GM19023 (cell line): ENCODE data around the gene ISCA1.
"Not testable (repeated sequence)": the region's sequence is repeated elsewhere in the genome, so short reads cannot be mapped to it uniquely, and the experiment has no call there.

ENCODE experiments used
- ATAC-seq: cut with Tn5 transposase; IDR thresholded peaks from one replicate; pipeline ENCODE4 v1.9.1; 2021; ENCODE audit warnings: mild to moderate bottlenecking, moderate library complexity; ENCODE audit not compliant: unreplicated experiment

Gene ISCA1

GRCh38 chr9:86282077-86282978, at the start of gene ISCA1:
Gene ISCA1 (minus strand): TSS chr9:86282538. CDS start chr9:86282458, 80 bp downstream.
- ATAC-seq, result peak; percentile 88

DNA sequence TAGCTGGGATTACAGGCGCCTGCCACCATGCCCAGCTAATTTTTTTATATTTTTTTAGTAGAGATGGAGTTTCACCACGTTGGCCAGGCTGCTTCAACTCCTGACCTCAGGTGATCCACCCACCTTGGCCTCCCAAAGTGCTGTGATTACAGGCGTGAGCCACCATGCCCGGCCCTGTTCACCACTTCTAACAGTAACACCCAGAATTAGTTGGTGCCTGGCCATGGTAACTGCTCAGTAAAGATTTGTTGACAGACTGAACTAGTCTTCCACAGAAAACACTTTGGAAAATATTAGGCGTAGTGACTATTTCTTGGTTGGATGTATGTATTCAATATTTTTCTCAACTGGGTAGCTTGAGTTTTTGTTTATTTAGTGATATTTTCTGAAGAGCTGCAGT, 47.8 kb upstream of the ISCA1 start:
- no peak for ATAC-seq

- no peak for ATAC-seq
Measured at GRCh38 chr9:86329649-86330048, 47.3 kb upstream of the ISCA1 start.

DNA sequence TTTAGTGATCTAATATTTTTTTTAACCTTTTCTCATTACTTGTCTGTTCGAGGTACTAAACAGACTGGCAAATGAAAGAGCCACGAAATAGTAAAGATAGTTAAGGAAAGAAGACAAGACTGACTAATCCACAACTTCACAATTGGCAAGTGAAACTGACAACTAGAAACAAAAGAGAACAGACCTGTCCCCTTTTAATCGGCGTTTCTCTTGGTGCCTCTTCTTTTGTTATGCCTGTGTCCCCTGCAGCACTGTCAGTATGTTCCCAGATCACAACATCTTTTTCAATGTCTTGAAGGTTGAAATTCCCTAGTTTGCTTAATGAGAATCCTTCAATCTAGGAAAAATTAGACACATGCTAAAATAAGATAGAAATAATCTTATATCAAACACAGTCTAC, 45.8 kb upstream of the ISCA1 start:
- no peak for ATAC-seq

GRCh38 chr9:86326536-86326935, 44.2 kb upstream of the ISCA1 start:
- no peak for ATAC-seq

- ATAC-seq, result no peak
Measured at GRCh38 chr9:86324901-86325300, 42.6 kb upstream of the ISCA1 start.

DNA sequence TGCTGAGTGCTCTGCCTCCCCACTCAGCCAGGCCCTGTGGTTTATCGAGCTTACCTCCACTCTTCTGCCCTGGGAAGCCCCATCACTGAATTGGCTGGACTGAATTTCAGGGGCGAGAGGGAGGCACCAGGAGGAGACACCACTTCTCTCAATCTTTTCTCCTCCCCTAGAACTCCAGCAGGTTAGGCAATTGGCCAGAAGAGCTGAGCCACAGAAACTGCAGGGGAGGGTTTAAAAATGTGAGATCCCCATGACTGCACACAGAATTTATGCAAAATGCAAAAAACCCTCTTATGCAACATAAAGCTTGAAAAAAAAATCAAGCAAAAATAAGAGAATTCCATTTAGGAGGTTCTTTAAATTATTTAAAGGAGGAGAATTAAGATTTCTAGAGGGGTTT, 42.0 kb upstream of the ISCA1 start:
- no peak for ATAC-seq

DNA sequence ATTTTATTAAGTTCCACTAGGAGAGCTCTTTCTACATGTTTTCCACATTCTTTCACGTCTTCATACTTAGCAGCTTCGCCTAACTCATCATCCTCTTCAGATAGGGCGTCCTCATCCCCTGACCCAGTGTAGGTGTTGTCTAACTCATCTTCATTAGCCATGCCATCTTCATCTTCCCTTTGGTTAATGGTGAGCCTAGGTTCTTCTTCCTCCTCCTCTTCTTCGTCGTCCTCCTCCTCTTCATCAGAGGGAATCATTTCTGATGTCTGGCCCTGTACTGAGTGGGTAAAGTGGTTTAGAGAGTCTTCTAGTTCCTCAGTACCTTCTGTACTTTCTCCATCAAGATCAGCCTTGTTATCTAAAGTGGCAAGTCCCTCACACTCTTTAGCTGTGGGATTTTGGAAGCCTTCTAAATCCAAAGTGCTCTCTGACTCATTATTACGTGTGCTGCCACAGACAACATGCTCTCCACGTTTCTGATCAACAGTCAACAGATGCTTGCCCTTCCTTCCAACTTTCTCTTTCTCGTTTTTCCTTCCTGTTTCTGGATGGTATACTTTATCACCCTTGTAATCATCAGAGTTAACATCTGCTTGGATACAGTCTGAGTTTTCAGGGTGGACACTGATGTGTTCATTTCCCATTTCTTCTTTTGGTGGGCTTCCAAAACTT, 40.8 kb upstream of the ISCA1 start:
- ATAC-seq, result no peak

DNA sequence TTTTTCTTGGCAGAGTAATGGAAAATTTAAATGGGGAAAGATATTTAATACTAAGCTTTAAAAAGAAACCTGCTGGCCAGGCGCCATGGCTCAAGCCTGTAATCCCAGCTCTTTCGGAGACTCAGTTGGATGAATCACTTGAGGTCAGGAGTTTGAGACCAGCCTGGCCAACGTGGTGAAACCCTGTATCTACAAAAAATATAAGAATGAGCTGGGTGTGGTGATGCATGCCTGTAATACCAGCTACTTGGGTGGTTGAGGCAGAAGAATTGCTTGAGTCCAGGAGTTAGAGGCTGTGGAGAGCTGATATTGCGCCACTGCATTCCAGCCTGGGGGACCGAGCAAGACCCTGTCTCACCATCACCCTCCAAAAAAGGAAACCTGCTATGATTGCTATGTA, 39.0 kb upstream of the ISCA1 start:
- ATAC-seq, result no peak

- ATAC-seq, result no peak
Measured at GRCh38 chr9:86318187-86318586, 35.8 kb upstream of the ISCA1 start.

GRCh38 chr9:86315078-86315477, 32.7 kb upstream of the ISCA1 start:
- ATAC-seq, result no peak

- not testable (repeated sequence) for ATAC-seq
Measured at GRCh38 chr9:86312959-86313358, 30.6 kb upstream of the ISCA1 start.

DNA sequence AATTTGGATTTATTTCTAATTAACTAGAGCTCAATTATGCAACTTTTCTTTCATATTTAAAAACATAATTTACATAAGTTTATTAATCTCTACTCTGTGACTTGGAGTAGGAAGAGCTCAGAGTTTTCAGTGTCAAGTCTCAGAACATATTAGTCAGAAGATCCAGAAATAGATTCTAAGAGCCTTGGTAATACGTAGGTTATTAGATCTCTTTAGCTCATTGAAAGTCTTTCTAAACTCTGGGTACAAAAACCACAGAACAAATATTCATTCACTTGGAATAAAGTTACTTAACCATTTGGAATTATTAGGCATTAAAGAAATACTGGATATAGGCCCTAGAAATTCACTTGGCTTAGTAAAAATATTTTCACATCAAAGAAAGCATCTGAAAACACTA, 26.3 kb upstream of the ISCA1 start:
- ATAC-seq, result no peak

DNA sequence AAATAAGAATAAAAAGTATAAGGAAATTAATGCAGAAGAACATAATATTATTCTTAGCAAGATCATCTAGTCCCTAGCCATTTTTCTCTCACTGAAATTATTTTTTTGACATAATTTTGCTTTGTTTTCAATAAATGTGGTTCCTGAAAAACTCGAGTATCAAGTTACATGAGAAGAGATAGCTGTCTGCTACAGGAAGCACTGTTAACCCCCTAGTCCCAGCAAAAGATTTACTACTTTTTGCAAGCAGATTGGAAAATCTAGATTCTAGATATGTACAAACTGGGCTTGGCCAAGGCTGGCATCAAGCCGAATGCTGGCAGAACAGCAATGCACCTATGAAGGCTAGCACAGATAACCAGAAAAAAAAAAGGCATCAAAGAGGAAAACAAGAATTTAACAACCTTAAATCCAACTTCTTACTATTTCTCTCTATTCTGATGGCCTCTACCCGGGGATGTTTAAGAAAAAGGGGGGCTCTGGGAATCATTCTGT, 21.9 kb upstream of the ISCA1 start:
- no peak for ATAC-seq

DNA sequence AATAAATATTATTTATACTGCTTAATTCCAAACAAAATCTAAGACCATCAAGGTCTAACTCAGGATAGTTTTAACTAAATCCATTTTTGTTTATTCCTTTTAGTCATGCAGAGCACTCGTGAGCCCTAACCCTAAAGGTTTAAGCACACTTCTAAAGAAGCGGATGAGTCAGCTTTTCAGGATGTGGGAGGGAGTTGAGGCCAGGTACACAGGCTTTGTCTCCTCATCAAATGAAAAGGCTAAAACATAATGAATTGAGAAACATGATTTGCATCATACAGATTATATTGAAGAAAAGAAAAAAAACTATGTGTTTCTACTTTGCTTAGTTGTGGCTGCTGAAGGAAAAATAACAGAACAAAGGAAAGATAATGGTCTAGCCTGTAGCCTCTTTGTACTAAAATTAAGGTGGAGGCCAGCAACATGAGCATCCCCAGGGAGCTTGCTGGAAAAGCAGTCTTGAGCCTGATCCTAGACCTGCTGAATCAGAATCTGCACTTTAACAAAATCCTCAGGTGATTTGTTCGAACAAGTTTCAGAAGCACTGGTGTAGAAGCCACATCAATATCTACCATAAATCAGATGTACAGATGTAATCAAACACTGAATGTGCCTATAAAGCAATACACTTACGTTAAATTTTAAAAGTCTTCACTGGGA, 21.1 kb upstream of the ISCA1 start:
- ATAC-seq, result no peak

DNA sequence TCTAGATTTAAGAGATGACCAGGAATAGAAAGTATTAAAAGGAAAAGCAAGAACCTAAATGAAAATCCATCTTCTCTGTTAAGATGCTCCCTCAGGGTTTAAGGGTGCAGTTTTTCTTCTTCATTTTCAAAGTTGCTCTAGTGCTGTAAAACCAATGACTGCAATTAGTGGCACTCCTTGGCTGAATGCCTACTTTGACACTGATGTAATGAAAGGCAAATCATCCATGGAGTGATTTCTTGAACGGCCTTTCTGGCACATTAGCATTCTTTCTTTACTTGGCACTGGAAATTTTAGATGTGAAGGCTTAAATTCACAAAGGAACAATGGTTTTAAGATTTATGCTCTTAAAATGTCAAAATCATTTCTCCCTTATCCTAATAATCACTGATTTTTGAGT, 19.3 kb upstream of the ISCA1 start:
- ATAC-seq, result no peak

- no peak for ATAC-seq
Measured at GRCh38 chr9:86300701-86301100, 18.4 kb upstream of the ISCA1 start.

GRCh38 chr9:86298873-86299272, 16.5 kb upstream of the ISCA1 start:
- ATAC-seq, result no peak

DNA sequence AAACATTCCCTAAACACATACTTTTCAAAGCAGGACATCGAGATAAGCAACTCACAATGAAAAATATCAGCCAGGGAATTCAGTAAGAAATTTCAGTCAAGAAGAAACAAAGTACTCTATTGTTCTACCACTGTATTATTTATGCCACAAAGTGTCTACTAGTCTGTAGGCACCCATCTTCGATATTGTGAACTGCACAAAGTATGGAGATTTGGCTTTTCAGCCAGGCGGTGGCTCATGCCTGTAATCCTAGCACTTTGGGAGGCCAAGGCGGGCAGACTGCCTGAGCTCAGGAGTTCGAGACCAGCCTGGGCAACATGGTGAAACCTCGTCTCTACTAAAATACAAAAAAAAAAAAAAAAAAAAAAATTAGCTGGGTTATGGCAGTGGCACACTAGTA, 8.0 kb upstream of the ISCA1 start:
- ATAC-seq, result not testable (repeated sequence)

DNA sequence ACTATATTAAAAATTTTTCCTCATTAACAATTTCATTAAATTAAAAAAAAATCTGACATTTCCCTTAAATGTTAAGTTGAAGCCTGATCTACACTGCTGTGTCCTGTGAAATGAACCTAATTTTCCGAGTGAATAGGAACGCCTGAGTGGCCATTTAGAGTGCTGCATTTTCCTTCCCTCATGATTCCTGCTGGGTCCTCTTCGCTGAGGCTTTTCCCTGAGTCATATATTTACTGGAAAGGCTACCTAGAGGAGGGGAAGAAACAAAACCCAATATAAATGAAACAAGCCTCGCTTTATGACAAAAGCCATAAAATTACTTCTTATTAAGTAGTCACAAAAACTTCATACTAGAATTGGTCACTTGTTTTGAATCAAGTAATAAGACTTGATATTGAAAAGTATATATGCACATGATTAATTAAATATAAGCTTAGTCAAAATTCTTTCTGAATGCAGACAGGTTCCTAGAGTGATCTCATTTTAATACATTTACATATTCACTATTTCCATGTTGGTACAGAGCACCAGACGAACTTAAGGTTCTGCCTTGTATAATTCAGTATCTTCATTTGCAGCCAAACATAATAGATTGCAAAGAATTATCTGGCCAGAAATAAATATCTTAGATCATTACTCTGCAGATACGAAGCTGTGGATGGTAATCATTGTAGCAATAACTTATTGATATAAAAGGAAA, 6.3 kb upstream of the ISCA1 start:
- ATAC-seq, result no peak

GRCh38 chr9:86287013-86287412, 4.7 kb upstream of the ISCA1 start:
- no peak for ATAC-seq
